Femur (tissue), 1 donor: ENCODE measurements around the gene CYP4V2.

Source experiments
- DNase-seq: peaks from one replicate; pipeline ENCODE4 v3.0.0-alpha.2; 2017

CYP4V2 gene

DNA sequence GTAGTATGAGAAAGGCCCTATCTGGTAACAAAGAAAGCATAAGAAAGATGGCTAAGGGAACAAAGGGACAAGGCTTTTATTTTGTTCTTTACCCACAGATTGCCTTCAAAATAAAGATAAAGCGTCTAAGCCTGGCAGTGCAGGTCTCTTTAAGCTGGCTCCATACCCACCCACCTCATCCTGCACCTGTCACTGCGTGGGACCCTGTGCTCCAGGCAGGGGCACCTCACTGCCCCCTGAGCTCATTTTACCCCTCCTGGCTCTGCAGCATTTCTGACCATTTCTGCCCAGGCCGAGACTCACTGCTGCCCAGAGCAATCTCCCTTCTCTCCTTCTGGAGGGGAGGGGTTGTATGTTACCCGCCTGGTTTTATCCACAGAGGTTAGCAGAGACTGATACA lies 1.7 kb upstream of the CYP4V2 start:
- DNase-seq: no peak

DNA sequence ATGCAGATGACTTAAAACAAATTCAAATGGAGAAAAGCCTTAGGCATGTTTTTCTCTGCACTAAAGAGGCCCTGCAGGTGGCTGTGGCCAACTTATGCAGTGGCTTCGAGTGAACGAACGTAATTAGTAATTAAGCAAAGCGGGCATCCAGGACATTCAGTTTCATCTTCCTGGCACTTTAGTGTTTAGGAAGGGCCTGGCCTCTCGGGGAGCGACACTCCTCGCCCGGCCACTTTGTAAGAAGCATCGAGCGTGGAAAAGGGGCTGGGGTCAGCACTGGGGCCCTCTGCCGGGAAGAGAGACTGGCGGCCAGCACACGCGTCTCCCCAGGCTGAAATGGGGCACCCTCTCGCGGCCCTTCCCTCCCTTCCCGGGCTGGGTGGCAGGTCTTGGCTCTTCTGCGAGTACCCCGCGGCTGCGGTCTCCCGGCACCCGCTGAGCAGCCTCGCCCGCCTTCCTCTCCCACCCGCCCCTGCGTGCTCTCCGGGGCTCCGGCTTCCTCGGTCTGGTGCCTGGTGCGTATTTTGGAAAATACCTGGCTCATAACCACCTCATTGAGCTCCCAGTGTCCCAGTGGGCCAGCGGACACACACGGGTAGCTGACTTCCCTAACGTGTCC lies 677 bp upstream of the CYP4V2 start:
- no peak for DNase-seq

GRCh38 chr4:186192066-186192612 lies 772 bp downstream of the CYP4V2 start:
- peak; percentile 45 for DNase-seq

- DNase-seq: no peak
Measured at GRCh38 chr4:186193851-186194250, 2.5 kb downstream of the CYP4V2 start.

- DNase-seq: no peak
Measured at GRCh38 chr4:186196063-186196462, 4.7 kb downstream of the CYP4V2 start.

GRCh38 chr4:186200516-186200915 lies 9.1 kb downstream of the CYP4V2 start:
- no peak for DNase-seq

DNA sequence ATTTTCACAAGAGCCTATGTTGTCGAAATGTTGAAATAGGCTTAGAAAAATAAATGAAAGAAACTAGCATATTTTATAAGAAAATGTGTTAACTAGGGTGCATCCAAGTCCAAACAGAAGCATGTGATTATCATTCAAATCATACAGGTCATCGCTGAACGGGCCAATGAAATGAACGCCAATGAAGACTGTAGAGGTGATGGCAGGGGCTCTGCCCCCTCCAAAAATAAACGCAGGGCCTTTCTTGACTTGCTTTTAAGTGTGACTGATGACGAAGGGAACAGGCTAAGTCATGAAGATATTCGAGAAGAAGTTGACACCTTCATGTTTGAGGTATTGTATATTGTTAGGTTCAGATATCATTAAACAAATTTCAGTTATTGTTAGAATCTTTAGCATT lies 9.6 kb downstream of the CYP4V2 start:
- DNase-seq: no peak

DNA sequence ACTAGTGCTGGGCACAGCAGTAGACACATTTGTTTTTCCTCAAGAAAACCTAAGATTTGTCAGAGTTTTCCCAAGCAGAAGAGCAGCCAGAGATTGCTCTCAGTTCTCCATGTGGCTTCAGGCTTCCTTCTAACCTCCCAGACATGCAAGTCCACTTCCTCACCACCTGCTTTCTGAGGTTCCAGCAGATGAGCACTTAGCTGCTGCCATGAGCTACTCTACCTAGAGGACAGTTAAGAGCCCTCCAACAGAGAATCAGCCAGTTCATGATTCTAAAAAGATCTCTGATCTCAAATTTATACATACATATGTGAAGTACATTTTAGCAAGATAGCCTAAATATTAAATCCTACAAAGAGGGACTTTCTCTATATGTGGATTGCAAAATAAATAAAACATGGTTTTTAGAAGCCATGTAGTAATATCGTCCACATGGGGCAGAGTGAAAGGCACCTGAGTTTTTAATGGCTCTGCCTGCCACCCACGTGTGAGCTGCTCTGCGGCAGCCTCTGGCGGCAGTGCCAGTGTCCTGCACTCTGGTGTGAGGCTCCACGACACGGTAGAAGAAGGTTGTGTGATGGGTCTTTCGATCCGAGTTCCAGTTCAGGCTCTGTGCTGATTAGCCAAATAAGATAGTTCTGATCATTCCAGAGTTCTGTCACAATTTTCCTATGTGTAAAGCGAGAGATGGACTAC lies 10.3 kb downstream of the CYP4V2 start:
- DNase-seq: no peak

GRCh38 chr4:186202490-186203140 lies 11.2 kb downstream of the CYP4V2 start:
- DNase-seq: no peak

GRCh38 chr4:186203406-186203805 lies 12.0 kb downstream of the CYP4V2 start:
- no peak for DNase-seq

DNA sequence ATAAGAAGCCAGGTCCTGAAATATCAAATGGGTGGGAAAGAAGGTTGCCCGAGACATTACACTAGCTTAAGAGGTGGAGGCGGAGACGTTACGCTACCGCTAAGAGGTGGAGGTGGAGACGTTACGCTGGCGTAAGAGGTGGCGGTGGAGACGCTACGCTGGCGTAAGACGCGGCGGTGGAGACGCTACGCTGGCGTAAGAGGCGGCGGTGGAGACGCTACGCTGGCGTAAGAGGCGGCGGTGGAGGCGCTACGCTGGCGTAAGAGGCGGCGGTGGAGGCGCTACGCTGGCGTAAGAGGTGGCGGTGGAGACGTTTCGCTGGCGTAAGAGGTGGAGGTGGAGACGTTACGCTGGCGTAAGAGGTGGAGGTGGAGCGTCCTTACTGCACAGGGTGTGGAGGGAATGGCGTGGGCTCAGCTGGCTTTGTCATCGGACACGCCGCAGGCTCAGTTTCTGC lies 12.8 kb downstream of the CYP4V2 start:
- DNase-seq: no peak

DNA sequence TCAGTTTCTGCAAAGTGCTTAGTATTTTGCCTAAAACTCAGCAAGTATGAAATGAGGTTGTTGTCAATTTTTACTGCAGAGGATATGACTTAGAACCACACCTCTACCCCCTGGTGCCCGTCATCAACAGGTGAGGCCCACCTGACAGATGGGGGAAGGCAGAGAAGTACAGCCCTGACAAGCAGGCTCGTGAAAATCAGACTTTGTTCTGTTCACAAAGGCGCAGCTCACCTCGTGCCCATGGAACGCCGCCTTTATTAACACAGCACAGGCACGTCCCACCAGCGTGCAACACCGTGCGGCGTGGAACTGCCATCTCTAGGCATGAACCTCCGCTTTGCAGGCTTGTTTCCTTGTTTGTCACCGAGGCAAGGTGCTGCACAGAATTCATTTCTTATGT lies 13.3 kb downstream of the CYP4V2 start:
- no peak for DNase-seq

GRCh38 chr4:186205156-186205555 lies 13.8 kb downstream of the CYP4V2 start:
- no peak for DNase-seq

DNA sequence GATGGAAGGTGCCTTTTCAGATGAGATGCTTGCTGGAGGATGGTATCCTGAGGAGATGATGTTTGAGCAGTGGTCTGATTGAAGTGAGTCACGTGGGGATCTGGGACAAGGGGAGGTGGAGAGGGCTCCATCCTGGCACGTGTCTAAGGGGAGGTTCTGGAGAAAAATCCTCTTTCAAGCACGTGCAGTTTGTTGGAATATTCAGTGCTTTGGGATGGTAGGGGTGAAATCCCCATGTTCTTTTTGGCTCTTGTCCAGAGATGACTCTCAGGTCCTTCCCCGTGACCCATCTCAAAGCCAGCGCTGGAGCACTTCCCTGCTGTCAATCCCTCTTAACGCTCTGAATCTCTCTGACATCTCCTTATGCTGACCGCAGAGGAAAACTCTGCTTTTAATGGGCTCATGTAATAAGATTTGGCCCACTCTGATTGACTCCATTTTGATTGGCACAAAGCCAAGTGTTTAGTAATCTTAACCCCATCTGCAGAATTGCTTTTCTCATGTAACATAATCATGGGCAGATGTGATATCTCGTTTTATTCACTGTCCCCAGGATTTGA lies 25.2 kb downstream of the CYP4V2 start:
- DNase-seq: no peak

DNA sequence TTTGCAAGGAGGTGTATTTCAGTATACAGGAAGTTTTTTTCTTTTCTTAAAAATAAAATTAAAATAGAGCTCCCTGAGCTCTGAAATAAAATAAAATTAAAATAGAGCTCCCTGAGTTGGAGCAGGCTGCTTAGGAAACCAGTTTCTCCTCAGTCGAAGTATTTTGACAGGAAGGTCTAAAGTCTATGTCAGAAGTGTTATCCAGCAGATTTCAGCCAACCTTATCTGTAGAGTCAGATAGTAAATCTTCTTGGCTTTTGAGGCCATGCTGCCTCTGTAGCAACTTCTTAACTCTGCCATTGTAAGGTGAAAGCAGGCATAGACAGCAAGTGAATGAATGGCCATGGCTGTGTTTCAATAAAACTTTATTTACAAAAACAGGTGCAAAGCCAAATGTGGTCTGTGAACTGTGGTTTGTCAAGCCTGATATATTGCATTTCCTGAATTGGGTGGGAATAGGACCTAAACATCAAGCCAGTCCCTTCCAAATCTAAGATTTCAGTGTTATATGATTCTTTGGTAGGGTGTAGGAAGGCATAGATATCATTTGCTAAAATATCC lies 26.4 kb downstream of the CYP4V2 start:
- no peak for DNase-seq

- DNase-seq: no peak
Measured at GRCh38 chr4:186221624-186222023, 30.3 kb downstream of the CYP4V2 start.

DNA sequence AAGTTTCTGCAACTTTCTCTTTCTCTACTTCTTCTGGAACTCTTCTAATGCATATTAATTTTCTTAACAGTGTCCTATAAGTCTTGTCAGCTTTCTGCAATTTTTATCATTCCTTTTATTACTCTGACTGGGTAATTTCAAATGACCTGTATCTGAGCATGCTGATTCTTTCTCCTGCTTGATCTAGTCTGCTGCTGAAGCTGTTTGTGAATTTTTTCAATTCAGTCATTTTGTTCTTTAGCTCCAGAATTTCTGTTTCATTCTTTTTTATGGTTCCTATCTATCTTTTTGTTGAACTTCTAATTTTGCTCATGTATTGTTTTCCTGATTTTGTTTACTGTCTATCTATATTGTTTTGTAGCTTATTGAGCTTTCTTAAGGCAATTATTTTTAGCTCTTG lies 34.5 kb downstream of the CYP4V2 start:
- DNase-seq: no peak

DNA sequence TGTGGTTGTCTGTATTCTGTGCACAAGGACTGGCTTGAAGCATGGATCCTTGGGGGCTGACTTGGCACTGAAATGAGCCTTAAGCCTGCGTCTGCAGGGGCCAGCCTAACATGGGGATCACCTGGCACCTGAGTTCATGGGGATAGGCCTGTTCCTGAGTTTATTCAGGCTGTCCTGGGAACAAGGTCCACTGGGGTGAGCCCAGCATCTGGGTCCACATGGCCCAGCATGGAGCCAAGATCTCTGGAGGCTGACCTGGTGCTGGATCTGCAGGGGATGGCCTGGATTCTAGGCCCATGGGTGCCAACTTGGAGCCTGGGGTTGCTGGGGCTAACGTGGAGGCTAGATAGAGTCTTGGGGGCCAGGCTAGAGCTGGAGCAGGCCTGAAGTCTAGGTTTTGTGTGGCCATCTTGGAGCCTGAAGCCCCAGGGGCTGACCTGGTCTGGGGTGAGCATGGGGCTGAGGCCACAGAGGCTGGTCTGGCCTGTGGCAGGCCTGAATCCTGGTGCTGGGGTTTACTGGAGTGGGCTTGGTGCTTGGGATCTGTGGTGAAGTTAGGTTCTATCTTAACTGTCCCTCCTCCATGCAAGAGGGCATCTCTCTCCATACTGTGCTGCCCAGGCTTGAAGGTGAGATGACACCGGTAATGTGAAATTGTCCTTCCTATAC lies 35.3 kb downstream of the CYP4V2 start:
- no peak for DNase-seq

GRCh38 chr4:186227221-186227620 lies 35.9 kb downstream of the CYP4V2 start, which contains the start of gene KLKB1:
TSS of gene KLKB1 (plus strand) at chr4:186227507. CDS start at chr4:186228196, 689 bp downstream.
- no peak for DNase-seq

DNA sequence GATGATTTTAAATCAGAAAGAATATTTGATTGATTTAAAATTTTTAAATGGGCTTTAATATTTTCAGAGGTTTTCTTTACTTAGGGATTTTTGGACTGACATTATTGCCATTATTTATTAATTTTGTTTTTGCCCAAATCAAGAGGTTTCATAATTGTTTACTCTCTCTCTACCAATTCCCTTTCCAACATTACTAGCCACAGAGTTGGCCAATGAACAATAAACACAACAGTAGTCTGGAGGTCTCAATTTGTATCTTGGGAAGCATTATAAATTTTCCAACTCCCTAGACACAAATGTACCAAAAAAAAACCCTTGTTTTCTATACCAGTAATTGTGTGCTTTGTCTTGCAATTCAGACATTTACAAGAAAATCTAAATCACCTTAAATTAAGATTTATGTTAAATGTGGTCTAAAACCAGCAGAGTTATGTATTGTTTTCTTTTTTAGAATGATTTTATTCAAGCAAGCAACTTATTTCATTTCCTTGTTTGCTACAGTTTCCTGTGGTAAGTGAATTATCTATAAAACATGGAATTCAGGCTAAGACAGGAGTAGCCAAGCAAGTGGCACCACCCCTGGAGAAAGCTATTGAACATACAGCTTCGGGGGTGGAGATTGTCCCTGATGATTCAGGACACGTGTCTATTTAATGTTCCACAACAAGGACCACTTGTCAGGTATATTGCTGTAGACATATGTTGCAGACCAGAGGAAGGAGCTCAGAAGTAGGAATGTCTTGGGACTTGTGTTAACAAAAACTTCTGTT lies 36.6 kb downstream of the CYP4V2 start:
- no peak for DNase-seq

DNA sequence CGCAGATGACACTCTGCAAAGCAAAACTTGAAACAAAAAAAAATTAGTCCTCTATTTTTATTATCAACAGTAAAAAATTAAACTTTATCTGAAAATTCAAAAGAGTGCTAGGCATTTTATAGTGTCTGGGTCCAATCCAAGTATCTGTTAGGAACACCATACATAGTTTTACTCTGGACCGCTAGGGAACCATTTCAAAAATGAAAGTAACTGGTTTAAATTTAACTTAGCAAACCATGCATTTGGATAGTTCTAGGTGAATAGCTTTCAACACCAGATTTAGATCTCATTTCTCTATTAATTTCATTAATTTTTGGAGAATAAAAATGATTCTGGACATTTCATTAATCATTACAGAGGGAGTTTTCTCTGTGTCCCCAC lies 37.1 kb downstream of the CYP4V2 start:
- DNase-seq: no peak

DNA sequence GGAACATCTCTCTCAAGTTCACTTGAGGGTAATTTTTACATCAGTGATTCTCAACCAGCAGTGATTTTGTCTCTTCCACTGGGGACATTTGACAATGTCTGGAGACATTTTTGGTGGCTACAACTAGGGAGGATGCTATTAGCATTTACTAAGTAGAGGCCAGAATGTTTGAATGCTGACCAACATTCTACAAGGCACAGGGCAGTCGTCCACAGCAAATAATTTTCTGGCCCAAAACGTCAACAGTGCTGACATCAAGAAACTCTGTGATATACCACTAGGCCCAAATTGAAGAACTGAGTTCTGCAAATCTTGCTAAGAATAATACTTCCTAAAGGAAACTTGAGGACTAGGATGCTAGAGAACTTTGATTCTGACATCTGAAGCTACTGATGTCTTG lies 43.0 kb downstream of the CYP4V2 start:
- no peak for DNase-seq
